Heart left ventricle (tissue), 16 donors: ENCODE results near the gene ARMC2. TPM values are rescaled to one million over a fixed set of nuclear protein-coding genes. Genes with fewer than 3 reads are reported as not detected.
"Not testable (repeated sequence)": the region's sequence is repeated elsewhere in the genome, so short reads cannot be mapped to it uniquely, and the experiment has no call there.

ENCODE experiments used
- ATAC-seq, 4 donors: fragments of 200-7000 bp; cut with Tn5 transposase; one replicate each; pipeline ENCODE4 v1.9.1; 2020 to 2022; ENCODE audit warnings: moderate library complexity in 4 of 4, mild to moderate bottlenecking in 3 of 4, moderate number of reproducible peaks in 1 of 4
- DNase-seq, 5 donors: peaks; one replicate each; pipeline ENCODE4 v3.0.0-alpha.2; 2020
- H3K27ac ChIP-seq, 12 donors: fragments of 200-600 bp; sonication (generic) in 4 of 12; one replicate each; pipeline versions ENCODE4 v1.5.0 to v1.8.0; 2016 to 2022; ENCODE audit warnings: mild to moderate bottlenecking in 2 of 12
- H3K27me3 ChIP-seq, 9 donors: fragments of 200-600 bp; sonication (generic) in 2 of 9; one replicate each; pipeline versions ENCODE4 v1.5.1 to v1.8.0; 2016 to 2022; ENCODE audit warnings: mild to moderate bottlenecking in 3 of 9
- H3K36me3 ChIP-seq, 9 donors: fragments of 200-600 bp; sonication (generic) in 2 of 9; one replicate each; pipeline versions ENCODE4 v1.5.0 to v1.8.0; 2018 to 2022; ENCODE audit warnings: mild to moderate bottlenecking in 2 of 9
- H3K4me1 ChIP-seq, 12 donors: fragments of 200-600 bp; sonication (generic) in 4 of 12; one replicate each; pipeline versions ENCODE4 v1.5.0 to v1.8.0; 2016 to 2022; ENCODE audit warnings: mild to moderate bottlenecking in 3 of 12
- H3K4me3 ChIP-seq, 12 donors: fragments of 200-600 bp; sonication (generic) in 4 of 12; one replicate each; pipeline versions ENCODE4 v1.5.0 to v1.8.0; 2017 to 2022; ENCODE audit warnings: mild to moderate bottlenecking in 9 of 12, moderate library complexity in 4 of 12
- H3K9me3 ChIP-seq, 12 donors: fragments of 200-600 bp; sonication (generic) in 4 of 12; one replicate each; pipeline versions ENCODE4 v1.5.0 to v1.8.0; 2016 to 2022; ENCODE audit warnings: mild to moderate bottlenecking in 1 of 12
- POLR2A ChIP-seq, 2 donors: fragments of 450-650 bp; IDR thresholded peaks; one replicate each; pipeline ENCODE4 v1.6.1; 2017; ENCODE audit warnings: antibody characterized with exemption in 2 of 2, mild to moderate bottlenecking in 2 of 2, moderate library complexity in 2 of 2
- WGBS, 4 donors: extraction: QIAGEN DNeasy Blood & Tissue Kit in 2 of 4; methylation state at CpG; one replicate each; pipeline versions ENCODE4 v1.1.5 to v1.1.7; 2013 to 2018; 5-methylcytosine and 5-hydroxymethylcytosine counted together
- intact Hi-C, 10 donors: fragments of 100-400 bp; cut with DNase I; formaldehyde crosslinking; loops; one replicate each; pipeline versions ENCODE4 v1.11.1 to v1.14.2; 2022
- polyA plus RNA-seq, 2 donors: library from polyadenylated mRNA; stranded (reverse); fragments of 200-250 nt; gene quantifications; one replicate each; pipeline ENCODE4 v1.2.3, GENCODE V29; 2013
- total RNA-seq, 9 donors: library from RNA; depleted of rRNA in 2 of 9; stranded (reverse); fragments of >200 nt in 2 of 9; fragmentation: NEBNext Ultra II Directional in 3 of 9; extraction: Animal tissue kit (Norgen Biotek cat#: 25700) in 3 of 9; gene quantifications; one replicate each; pipeline versions ENCODE4 v1.1.0 to v1.2.4, GENCODE V29; 2016 to 2023
- TF ChIP-seq, protein P1 (sequence below), 12 donors: fragments of 200-600 bp; sonication (generic) in 4 of 12; IDR thresholded peaks; one replicate each; pipeline versions ENCODE4 v1.5.0 to v1.8.0; 2018 to 2022; ENCODE audit warnings: antibody characterized with exemption in 12 of 12, mild to moderate bottlenecking in 5 of 12
- donor health status: ischemic (EF 13 %, LVEDD 7.1; RV severe dilation, severe dysfunction).
- donor health status: healthy with polysubstance abuse.
- donor health status: DM: no; HTN: yes; CAD: no.
- donor health status: DM: no; HTN: no; CAD: no.
- donor health status: ischemic (EF 25% LVEDD 6.9; RV normal size, moderate dysfunction).
- donor health status: ischemic (EF 25% LVEDD 5.7; RV mildly dilated, moderate dysfunction).
- donor health status: healthy.
- donor health status: DM: yes; HTN: yes; CAD: no.
- donor health status: ischemic (EF 35%, LVEDD 5.7; RV mildly dilated, moderate dysfunction).
- donor health status: nonischemic (EF 11% LVEDD 7.7; RV severe dilation, severe dysfunction).
- donor health status: DM: yes; HTN: yes; CAD: no.
- donor health status: PGD.
- donor health status: ischemic (EF 29% LVEDD 5.4; RV normal size, mild dysfunction).
- donor health status: nonischemic (EF 23%, LVEDD 6.1; RV moderate dilation, normal function).

Gene ARMC2
- total and polyA plus RNA-seq, 11 donors, result 3.1 to 18.0 (median 9.2) TPM

- intact Hi-C loops, result loop anchor here in 4 of 10 donors (5.0 to 10.0 kb wide), 3 partner anchors 32 to 90 kb away; no protein-coding TSS in a partner anchor
- H3K4me3 ChIP-seq, result no peak overlapping the region
- H3K9me3 ChIP-seq, result peaks cover 0 to 9% (median 0%) of the 10 kb centered on the region in 12 donors
- DNase-seq (no peak), ATAC-seq (peak; percentile 29 to 72 (median 56))
- no peak for TF ChIP-seq POLR2A (IDR thresholded peaks at IDR 0.05)
- TF ChIP-seq, protein P1, sequence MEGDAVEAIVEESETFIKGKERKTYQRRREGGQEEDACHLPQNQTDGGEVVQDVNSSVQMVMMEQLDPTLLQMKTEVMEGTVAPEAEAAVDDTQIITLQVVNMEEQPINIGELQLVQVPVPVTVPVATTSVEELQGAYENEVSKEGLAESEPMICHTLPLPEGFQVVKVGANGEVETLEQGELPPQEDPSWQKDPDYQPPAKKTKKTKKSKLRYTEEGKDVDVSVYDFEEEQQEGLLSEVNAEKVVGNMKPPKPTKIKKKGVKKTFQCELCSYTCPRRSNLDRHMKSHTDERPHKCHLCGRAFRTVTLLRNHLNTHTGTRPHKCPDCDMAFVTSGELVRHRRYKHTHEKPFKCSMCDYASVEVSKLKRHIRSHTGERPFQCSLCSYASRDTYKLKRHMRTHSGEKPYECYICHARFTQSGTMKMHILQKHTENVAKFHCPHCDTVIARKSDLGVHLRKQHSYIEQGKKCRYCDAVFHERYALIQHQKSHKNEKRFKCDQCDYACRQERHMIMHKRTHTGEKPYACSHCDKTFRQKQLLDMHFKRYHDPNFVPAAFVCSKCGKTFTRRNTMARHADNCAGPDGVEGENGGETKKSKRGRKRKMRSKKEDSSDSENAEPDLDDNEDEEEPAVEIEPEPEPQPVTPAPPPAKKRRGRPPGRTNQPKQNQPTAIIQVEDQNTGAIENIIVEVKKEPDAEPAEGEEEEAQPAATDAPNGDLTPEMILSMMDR (IDR thresholded peaks at IDR 0.05), result no peak
- no peak overlapping the region for H3K27ac ChIP-seq
- H3K27me3 ChIP-seq, result no peaks in the 10 kb centered on the region
- H3K4me1 ChIP-seq, result peaks cover 0 to 24% (median 5%) of the 10 kb centered on the region in 12 donors
- H3K36me3 ChIP-seq, result peaks cover 0 to 8% (median 0%) of the 10 kb centered on the region in 9 donors
- 67 to 78% (median 70%) methylated on average over 9 of the region's 9 CpGs for WGBS, 4 donors
Measured at GRCh38 chr6:108884211-108885059, 36.2 kb downstream of the ARMC2 start.

- intact Hi-C loops, result loop anchor here in 4 of 10 donors (5.0 to 10.0 kb wide), 3 partner anchors 36 to 93 kb away; no protein-coding TSS in a partner anchor
- WGBS, 4 donors, result 89 to 91% (median 90%) methylated on average over 6 of the region's 6 CpGs
- H3K27me3 ChIP-seq, result no peaks in the 10 kb centered on the region
- H3K36me3 ChIP-seq, result no peaks in the 10 kb centered on the region
- ATAC-seq (no peak), DNase-seq (no peak)
- no peak for TF ChIP-seq POLR2A (IDR thresholded peaks at IDR 0.05)
- TF ChIP-seq, protein P1 (IDR thresholded peaks at IDR 0.05), result no peak
- peaks cover 0 to 25% (median 5%) of the 10 kb centered on the region in 12 donors for H3K4me1 ChIP-seq
- H3K27ac ChIP-seq, result peak overlapping the region in 1 of 12 donors; percentile 52
- no peak overlapping the region for H3K4me3 ChIP-seq
- H3K9me3 ChIP-seq, result peaks cover 0 to 4% (median 0%) of the 10 kb centered on the region in 12 donors
Measured at GRCh38 chr6:108888052-108888451, 39.8 kb downstream of the ARMC2 start.

DNA sequence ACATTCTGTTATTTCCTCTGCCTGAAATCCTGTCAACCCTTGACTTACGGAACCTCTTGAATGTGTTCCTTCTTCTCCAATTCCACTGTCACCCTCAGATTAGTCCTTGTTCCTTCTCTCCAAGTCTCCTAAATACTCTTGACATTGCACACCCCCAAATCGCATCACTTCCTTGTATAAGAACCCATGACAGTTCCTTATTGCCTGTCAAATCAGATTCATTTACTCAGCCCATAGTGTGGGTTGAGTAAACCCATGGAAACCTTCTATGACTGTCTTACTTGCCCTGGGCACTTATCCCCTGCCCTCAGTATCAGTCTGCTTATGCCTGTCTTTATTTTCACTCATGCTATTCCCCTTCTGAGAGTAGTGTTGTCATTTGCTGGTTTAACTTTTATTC is 40.5 kb downstream of the ARMC2 start:
- Histone ChIP-seq H3K36me3 (no peaks in the 10 kb centered on the region), H3K27ac (peak overlapping the region in 1 of 12 donors; percentile 52), H3K9me3 (no peaks in the 10 kb centered on the region), H3K27me3 (no peaks in the 10 kb centered on the region), H3K4me3 (no peak overlapping the region), H3K4me1 (peaks cover 0 to 24% (median 9%) of the 10 kb centered on the region in 12 donors)
- intact Hi-C loops, result loop anchor here in 4 of 10 donors (5.0 to 10.0 kb wide), 3 partner anchors 36 to 94 kb away; no protein-coding TSS in a partner anchor
- ATAC-seq (peak in 3 of 4 donors; percentile 16 to 39 (median 31)), DNase-seq (no peak)
- TF ChIP-seq, protein P1 (IDR thresholded peaks at IDR 0.05), result no peak
- no peak for TF ChIP-seq POLR2A (IDR thresholded peaks at IDR 0.05)
- WGBS, 4 donors, result 88 to 97% (median 93%) methylated on average over 2 of the region's 2 CpGs

DNA sequence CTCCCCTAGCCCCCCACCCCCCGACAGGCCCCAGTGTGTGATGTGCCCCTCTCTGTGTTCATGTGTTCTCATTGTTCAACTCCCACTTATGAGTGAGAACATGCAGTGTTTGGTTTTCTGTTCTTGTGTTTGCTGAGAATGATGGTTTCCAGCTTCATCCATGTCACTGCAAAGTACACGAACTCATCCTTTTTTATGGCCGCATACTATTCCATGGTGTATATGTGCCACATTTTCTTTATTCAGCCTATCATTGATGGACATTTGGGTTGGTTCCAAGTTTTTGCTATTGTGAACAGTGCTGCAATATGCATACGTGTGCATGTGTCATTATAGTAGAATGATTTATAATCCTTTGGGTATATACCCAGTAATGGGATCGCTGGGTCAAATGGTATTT is 42.7 kb downstream of the ARMC2 start:
- H3K27ac ChIP-seq, result not testable (repeated sequence)

More for the DNA sequence above, 42.7 kb downstream of the ARMC2 start:
- H3K27me3 ChIP-seq, H3K36me3 ChIP-seq, ATAC-seq, DNase-seq, H3K9me3 ChIP-seq, H3K4me3 ChIP-seq: not testable (repeated sequence)
- 96 to 99% (median 97%) methylated on average over 5 of the region's 5 CpGs for WGBS, 4 donors
- intact Hi-C loops, result loop anchor here (5.0 to 10.0 kb wide), 6 partner anchors 44 to 349 kb away; partner anchors contain the start of gene ARMC2 (in 3 of the 10)
- H3K4me1 ChIP-seq, result peaks cover 0 to 26% (median 9%) of the 10 kb centered on the region in 12 donors
